SK-N-SH (cell line): ENCODE data around the gene DLG2.

Experiments used
- MAX ChIP-seq: IDR thresholded peaks from 2 replicates; pipeline ENCODE4 v1.4.0; 2012; ENCODE audit warnings: low read depth
- NFIC ChIP-seq: IDR thresholded peaks from 2 replicates; pipeline ENCODE4 v1.4.0; 2012; ENCODE audit warnings: borderline replicate concordance
- POLR2AphosphoS5 ChIP-seq: IDR thresholded peaks from 2 replicates; pipeline ENCODE4 v1.6.1; 2012; ENCODE audit warnings: low read depth, low read length
- REST ChIP-seq: IDR thresholded peaks from 2 replicates; pipeline ENCODE4 v1.6.1; 2012; ENCODE audit warnings: mild to moderate bottlenecking, low read depth, low read length, moderate library complexity
- TF ChIP-seq, protein P1 (sequence below): fragments of 200-600 bp; sonication (generic); IDR thresholded peaks from 2 replicates; pipeline ENCODE4 v1.6.1; 2017; ENCODE audit warnings: antibody characterized with exemption, mild to moderate bottlenecking, moderate library complexity

DNA sequence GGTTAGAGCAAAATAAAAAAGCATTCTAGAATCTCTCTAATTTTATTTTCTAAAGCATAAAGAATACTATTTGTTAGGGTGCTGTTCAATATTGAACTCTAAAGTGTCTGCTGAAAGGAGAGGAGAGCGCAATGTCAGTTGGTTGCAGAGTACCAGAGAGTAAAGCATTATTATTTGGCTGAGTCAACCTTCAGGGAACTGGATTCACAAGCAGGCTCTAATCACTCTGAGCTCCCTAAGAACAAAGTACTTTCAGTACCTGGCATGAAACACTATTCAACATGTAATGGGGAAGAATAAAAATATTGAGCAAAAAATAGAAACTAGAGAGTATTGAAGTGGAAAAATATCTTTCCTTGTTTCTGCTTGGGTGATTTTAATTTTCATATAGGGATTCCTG is 1380.0 kb downstream of the DLG2 start:
- TF ChIP-seq, protein P1, sequence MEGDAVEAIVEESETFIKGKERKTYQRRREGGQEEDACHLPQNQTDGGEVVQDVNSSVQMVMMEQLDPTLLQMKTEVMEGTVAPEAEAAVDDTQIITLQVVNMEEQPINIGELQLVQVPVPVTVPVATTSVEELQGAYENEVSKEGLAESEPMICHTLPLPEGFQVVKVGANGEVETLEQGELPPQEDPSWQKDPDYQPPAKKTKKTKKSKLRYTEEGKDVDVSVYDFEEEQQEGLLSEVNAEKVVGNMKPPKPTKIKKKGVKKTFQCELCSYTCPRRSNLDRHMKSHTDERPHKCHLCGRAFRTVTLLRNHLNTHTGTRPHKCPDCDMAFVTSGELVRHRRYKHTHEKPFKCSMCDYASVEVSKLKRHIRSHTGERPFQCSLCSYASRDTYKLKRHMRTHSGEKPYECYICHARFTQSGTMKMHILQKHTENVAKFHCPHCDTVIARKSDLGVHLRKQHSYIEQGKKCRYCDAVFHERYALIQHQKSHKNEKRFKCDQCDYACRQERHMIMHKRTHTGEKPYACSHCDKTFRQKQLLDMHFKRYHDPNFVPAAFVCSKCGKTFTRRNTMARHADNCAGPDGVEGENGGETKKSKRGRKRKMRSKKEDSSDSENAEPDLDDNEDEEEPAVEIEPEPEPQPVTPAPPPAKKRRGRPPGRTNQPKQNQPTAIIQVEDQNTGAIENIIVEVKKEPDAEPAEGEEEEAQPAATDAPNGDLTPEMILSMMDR = no peak
- no peak for TF ChIP-seq POLR2AphosphoS5
- TF ChIP-seq NFIC = no peak
- TF ChIP-seq REST = no peak
- TF ChIP-seq MAX = no peak
